HG03571 (cell line): ENCODE results near the gene CD99.
"Not testable (repeated sequence)": the region's sequence is repeated elsewhere in the genome, so short reads cannot be mapped to it uniquely, and the experiment has no call there.

ENCODE experiments used
- ATAC-seq: cut with Tn5 transposase; IDR thresholded peaks from one replicate; pipeline ENCODE4 v1.9.1; 2021; ENCODE audit not compliant: unreplicated experiment

Gene CD99

DNA sequence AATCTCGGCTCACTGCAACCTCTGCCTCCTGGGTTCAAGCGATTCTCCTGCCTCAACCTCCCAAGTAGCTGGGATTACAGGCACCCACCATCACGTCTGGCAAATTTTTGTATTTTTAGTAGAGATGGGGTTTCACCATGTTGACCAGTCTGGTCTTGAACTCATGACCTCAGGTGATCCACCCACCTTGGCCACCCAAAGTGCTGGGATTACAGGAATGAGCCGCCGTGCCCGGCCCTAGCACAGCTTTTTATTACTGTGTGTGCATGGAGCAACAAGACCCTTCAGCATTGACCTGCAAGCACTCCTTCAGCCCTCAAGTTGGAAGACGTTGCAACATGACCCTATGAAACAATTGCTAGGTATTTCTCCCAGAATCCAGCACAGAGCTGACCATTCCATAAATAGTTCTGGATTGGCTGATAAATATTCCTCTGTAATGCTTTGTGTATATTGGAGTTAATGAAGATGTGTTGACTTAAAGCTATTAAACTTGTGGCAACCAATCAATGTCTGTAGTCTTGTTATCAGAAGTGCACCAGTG, 15.4 kb upstream of the CD99 start:
- ATAC-seq, result not testable (repeated sequence)

DNA sequence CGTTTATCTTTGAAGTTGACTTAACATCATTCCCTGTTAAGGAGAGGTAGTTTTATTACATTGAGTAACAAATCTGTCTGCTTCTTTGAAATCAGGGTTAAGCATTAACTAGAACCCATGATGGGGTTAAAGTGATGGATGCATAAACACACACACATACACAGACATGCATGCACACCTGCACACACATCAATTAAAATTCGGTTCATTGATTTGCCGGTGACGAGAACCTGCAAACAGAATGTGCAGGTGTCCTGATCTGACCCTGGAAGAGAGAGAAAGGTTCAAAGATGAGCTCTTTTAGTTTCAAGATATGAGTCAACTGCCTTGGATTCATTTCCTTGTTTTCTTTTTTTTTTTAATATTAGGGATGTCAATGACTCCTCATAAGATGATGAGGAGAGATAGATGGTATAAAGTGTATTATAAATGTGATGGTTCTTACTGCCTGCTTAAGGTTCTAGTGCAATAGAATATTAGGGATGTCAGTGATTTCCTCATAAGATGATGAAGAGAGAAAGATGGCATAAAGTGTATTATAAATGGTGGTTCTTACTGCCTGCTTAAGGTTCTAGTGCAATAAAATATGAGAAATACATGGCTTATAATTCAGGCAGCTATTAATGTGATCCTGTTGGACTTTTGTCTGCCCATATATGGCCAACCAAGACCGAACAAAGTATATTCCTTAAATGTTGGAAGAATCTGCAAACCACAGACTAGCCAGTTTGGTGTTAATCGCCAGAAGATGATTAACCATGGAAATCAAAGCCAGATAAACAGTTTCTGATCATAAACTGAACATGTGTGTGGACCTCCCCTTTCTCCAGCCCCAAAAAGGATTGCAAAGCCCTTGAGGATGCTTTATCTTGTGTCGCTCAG, 14.1 kb upstream of the CD99 start:
- no peak for ATAC-seq

DNA sequence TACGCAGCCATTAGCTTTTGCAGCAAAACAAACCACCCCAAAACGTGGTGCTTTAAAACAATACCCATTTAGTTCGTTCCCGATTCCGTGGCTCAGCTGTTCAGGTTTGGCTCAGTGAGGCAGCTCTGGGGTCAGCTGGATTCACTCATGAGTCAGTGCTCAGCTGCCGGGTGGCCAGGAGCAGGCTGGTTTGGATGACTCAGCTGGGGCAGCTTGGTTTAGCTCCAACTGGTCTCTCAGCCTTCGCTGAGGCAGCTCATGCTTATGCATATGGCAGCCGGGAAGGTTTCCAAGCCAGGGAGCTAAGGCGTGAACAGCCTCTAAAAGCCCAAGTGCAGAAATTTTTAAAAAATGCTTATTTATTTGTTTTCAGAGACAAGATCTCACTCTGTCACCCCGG, 13.3 kb upstream of the CD99 start:
- no peak for ATAC-seq

DNA sequence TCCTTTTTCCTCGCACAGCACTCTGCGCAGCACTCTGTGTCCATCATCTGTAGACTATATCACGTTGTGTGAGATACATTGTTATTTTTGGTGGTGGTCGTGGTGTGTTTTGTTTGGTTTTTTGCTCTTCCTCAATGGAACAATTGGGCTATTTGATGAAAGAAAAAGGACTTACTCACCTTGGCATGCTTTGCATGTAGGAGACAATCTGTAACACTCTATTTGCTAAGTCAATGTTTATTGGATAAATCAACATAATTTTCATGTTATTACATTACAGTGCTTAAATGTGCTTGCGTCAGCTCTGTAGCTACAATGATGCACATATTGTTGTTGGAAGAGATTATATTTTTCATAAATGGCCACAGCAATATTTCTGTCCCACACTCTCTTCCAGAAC, 12.5 kb upstream of the CD99 start:
- ATAC-seq, result no peak

DNA sequence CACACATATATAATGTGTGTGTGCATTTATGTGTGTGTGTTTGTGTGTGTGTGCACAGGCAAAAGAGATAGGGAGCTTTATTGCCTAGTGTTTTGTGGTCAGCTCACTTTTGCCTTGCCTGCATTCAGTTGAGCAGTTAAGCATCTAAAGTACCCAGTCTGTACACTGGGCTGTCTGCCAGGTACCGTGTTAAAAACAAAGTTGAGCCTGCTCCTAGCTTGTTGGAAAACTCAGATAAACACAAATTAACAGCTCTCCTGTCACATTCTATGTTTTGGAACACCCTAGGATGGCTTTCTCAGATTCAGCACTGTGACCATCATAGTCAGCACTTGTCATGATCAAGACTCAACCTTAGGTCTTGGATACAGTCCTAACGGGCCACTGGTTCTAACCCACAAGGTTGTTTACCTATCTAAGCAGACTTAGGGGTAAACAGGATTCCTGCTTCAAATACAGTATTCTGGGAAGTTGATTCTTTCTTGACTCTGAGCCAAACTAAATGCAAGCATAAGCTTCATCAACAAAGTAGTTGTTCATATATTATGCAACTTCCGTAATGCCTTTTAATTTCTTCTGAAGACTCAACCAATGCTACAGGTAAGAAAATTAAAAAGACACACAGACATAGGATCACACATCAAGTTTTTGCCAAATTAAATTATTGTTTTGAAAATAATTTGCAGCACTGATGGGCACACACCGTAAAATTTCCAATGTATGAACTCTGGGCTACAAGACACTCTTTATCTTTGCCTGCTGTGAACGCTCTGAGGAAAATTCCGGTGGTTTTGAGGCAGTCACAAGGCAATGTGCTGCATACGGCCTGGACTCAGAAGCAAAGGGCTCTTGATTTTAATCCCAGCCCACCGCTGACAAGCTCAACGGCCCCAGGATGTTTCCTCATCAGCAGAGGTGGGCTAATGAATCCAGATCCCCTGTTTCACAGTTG, 11.3 kb upstream of the CD99 start:
- ATAC-seq, result no peak

DNA sequence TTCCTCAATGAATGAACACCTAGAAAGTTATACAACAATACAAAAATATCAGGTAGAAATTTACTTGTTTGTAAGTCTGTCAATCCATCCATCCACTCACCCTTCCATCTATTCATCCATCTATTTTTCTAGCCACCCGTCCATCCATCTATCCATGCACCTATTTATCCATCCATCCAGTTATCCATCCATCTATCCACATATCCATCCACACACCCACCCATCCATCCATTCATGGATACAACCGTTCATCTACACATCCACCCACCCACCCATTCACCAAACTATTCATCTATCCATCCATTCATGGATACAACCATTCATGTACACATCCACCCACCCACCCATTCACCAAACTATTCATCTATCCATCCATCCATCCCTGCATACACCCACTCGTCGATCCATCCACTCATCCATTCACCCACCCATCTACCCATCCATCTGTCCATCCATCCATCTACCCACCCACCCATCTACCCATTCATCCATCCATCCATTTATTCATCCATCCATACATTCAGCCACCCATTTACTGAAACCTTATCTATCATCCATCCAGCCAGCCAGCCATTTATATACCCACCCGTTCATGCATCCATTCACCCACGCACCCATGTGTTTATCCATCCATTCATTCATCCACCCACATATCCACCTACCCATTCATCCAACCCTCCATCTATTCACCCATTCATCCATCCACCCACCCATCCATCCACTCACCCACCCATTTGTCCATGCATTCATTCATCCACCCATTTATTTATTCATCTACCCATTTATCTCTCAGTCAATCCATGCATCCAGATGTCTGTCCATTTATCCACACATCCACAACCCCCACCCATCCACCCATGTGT, 10.4 kb upstream of the CD99 start:
- no peak for ATAC-seq

DNA sequence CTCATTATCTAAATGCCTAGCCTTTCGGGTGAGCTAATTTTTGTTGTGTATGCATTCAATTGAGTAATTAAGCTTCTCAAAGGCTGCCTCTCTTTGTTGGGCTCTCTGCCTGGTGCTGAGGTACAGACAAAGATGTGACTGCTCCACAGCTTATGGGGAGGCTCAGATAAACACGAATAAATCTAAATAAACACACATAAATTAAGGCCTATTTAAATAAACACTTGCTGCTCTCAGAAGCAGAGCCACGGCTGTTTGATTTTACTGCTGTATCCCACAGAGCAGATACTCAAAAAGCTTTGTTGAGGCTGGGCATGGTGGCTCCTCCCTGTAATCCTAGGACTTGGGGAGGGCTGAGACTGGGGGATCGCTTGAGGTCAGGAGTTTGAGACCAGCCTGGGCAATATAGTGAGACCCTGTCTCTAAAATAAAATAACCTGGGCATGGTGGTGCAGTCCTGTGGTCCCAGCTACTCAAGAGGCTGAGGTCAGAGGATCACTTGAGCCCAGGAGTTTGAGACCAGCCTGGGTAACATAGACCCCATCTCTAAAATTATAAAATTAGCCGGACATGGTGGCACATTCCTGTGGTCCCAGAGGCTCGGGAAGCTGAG, 8.4 kb upstream of the CD99 start:
- ATAC-seq, result no peak

DNA sequence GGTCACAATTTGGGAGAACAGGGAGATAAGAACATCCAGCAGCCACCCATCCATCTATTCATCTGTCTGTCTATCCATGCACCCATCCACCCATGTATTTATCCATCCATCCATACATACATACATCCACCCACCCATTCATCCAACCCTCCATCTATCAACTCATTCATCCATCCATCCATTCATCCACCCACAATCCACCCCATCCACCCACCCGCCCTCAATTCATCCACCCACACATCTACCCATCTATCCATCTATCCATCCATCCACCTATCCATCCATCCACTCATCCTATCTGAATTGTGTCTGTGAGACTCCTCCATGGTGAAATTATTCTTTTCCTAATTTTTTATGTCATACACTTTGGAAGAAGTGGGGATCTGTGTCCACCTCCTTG, 6.8 kb upstream of the CD99 start:
- no peak for ATAC-seq

DNA sequence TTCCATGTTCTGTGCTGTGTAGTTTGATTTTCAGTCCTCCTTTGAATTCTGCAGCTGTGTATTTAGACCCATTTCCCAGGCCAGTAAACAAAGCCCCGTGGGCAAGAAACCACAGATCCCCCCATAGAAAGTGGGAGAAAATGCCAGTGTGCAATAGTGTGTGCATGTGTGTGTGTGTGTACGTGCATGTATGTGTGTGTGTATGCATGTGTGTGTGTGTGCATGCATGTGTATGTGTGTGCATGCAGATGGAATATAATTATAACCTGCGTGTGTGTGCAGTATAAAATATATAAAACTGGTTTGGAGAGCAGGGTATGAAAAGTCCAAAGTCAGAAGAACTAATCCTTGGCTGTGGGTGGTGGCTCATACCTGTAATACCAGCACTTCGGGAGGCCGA, 5.2 kb upstream of the CD99 start:
- ATAC-seq, result no peak

DNA sequence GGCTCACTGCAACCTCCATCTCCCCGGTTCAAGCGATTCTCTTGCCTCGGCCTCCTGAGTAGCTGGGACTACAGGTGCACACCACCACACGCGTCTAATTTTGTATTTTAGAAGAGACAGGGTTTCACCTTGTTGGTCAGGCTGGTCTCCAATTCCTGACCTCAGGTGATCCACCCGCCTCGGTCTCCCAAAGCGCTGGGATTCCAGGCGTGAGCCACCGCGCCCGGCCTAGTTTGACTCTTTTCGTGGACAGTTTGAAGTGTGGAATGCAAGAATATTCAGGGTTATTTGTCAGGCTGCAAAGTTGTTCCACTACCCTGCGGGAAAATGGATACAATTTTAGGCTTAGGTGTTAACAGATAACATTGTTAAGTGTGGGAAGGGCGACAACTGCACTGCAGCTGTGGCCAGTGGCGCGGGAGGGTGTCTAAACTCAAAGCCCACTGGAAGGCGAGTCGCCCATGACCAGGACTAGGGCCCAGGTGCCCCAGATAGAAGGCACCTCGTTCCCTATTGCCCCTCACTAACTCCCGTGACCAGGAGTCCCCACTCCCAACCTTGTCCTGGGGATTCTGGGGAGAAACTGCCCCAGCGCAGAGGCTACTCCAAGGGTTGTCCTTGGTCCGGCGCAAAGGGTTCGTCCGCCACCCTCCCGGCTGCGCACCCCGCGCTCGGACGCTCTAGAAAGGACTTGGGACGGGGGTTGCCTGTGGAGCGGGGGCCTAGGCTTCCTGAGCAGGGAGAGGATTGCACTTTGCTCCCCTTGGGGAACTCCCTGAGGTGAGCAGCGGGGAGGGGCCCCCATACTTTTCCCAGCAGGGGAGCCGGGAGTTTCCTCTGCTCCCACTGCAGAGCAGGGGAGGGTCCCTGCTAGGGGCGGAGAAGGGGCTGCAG, 1.1 kb upstream of the CD99 start:
- no peak for ATAC-seq

DNA sequence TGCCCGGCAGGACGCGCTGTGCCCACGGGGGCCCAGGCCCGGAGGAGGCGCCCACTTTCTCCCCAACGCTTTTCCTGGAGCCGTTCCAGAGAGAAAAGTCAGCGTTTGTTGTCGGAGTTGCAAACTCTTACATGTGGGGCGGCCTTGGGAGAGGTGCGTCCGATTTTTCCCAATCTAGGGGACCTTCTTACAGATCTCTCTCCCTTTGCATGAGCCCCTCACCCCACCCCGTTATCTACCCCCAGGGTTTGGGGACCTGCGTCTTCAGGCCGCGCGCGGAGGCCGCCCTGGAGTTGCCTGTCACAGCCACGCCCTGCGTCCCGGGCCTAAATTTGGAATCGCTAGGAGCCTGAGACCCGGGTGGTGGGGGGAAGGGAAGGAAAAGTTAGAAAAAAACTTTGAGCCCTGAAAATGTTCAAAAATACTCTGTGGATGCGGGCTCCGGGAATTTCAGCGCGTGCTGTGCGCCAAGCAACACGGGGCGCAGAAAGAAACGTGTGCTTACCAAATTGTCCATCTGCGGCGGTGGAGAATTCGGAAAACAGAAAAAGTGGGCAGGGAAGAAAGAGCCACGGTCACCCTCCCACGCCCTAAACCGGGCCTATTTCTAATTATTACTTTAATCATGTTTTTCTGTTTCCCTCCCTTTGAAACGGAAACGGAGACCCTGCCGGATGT, 587 bp downstream of the CD99 start:
- ATAC-seq, result no peak

DNA sequence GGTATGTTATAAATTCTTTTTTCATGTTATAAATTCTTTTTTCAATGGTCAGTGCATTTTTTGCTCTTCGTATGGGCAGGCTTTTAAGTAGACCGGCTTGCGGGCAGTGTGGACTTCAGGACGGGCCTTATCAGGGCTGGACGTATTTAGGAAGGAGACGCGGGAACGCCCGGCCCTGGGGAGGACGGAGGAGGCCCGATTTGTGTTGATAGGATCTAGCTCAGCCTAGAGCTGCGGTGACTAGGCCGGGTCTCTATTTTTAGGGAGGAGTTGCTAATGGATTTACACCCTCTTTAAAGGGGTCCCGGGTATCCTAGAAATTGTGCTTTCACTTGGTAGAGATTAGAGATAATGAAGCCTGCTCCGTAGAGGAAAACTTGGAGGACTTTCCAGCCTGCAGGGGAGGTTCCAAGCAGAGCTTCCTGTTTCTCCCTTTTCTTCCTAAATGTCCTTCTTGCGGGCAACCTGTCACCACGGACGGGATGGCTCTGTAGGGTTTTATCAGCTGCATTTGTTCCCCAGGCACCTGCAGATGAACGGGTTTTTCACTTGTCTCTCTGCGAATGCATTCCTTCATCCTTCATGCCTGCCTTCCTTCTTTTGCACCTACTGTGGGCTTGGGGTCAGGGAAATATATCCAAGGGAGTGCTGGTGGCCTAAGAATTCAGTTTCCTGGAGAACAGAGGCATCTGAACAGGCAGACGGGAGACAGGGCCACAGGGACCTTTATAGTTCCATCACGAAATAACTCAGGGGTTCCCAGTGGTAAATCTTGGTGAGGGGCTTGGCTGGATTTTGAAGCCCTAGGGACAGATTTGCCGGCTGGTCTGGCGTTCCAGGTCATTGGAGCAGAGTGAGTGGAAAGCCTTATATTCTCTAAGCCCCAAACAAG, 1.4 kb downstream of the CD99 start:
- no peak for ATAC-seq

DNA sequence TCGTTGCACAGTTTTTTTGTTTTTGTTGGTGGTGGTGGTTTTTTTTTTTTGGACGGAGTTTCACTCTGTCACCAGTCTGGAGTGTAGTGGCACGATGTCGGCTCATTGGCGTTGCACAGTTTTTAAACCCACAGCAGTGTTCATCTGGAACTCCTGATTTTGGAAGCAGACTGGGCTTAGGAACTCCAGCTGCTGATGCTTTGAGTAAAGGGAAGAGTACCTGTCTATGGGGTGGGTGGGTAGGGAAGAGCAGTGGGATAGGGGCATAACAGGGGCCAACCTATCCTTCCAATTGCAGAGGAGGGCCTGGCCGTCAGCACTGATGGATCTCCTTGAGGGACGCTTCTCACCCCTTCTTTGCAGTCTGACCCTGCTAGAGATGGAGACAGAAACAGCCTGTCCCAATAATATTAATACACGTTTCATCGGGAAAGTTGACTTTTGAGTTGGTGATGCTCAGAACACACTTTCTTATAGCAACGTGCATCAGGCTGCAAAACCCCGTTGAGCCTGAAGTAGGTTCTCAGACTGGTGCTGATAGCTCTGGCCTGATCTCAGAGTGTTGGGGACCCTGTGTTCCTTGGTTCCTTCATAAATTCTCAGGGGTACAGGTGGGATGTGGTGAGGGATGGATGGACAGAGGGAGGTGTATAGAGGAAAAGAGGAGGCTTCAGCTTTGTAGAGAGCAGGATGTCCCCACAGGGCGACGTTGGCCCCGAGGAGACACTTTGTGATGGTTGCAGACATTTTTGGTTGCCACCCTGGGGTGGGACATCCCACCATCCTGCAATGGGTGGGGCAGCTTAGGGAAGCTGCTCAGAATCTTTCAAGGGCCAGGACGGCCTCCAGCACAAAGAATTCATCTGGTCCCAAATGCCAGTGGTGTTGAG, 2.3 kb downstream of the CD99 start:
- no peak for ATAC-seq

DNA sequence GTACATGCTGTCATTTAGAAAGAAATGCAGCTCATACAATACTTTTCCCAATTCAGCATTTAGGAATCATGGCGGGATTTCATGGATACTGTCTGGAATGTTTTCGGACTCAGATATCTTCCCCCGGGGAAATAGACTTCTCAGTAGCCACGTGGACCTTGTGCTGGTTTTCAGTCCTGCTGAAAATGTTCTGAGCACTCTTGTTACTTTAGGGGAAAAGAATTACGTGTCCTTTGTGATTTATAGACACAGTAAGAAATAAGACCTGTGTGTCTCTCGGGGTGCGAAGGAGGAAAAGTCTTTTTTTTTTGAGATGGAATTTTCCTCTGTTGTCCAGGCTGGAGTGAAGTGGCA, 3.8 kb downstream of the CD99 start:
- no peak for ATAC-seq

DNA sequence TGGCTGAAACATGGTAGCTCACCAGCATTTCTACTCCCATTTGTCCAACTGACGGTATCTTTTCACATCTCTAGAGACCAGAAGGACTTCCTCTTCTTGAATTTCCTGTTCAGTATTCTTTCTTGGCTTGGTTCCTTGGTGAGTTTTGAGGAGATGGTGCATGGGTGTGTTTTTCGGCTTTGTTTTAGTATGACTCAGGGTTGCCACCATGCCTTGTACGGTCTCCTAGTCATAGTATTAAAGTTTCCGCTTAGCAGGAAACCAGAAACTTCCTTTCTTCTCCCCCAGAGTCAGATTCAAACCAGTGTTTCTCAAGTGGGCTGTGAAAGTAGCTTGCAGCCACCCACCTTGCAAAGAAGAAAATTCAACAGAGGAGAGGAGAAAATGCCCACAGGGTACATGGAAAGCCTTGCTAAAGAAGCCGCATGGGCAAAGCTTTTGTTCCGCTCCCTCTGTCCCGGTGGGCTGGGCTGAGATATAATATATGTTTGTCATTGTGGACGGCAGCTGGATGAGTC, 5.7 kb downstream of the CD99 start:
- peak; percentile 79 for ATAC-seq

DNA sequence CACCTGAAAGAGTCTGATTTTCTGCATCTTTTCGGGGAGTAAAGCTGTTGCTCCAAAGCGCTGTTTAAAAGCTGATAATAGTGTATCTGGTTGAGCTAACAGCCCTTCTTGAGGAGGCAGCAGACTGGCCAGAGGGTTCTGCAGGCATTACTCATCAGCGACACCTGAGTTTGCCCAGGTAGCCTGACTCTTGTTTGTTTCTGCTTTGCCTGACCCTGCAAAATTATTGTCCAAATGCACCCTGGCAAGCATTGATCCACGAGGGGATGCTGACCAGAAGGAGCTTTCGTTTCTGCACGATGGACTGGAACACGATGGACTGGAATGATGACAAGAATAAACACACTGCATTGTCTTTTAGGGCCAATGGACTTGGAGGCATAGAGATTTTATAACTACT, 6.2 kb downstream of the CD99 start:
- no peak for ATAC-seq
